Mammary epithelial cell (primary cell): ENCODE results near the gene COLEC11.
"Not testable (repeated sequence)": the region's sequence is repeated elsewhere in the genome, so short reads cannot be mapped to it uniquely, and the experiment has no call there.

Source experiments
- CTCF ChIP-seq, 2 donors: IDR thresholded peaks in 1 of 2; conservative IDR thresholded peaks in 1 of 2; 2 replicates each; pipeline ENCODE4 v1.5.1; 2011 to 2012; ENCODE audit warnings: inconsistent platforms in 2 of 2, low read length in 2 of 2, mild to moderate bottlenecking in 2 of 2, control low read depth in 1 of 2, low read depth in 1 of 2; ENCODE audit not compliant: insufficient read depth in 1 of 2; ENCODE audit errors: extremely low read depth in 1 of 2
- EZH2 ChIP-seq: IDR thresholded peaks from 2 replicates; pipeline ENCODE4 v1.6.1; 2012; ENCODE audit warnings: low read length, inconsistent platforms, borderline replicate concordance

- TF ChIP-seq CTCF (conservative IDR thresholded peaks at IDR 0.05 in 1 of 2, IDR thresholded peaks at IDR 0.05 in 1 of 2; ENCODE audit: extremely low read depth in 1 of 2, insufficient read depth in 1 of 2, low read depth in 1 of 2, low read length in 2 of 2); EZH2: not testable (repeated sequence)
These were observed 20.8 kb downstream of the COLEC11 start for GRCh38 chr2:3615541-3616200.
